ENCODE measurements around the gene SNPH.

Gene SNPH

GRCh38 chr20:1325173-1326030, 59.3 kb downstream of the SNPH start:
- no peak overlapping the region for H3K4me3 Mint-ChIP-seq
- H3K27me3 Mint-ChIP-seq: no peaks in the 10 kb centered on the region
- H3K4me1 Mint-ChIP-seq (ENCODE audit: low read depth): peaks cover 29% of the 10 kb centered on the region
- H3K27ac Mint-ChIP-seq: no peak overlapping the region
- peaks cover 12% of the 10 kb centered on the region for H3K36me3 Mint-ChIP-seq (ENCODE audit: low read depth)
- intact Hi-C loops (cut with micrococcal nuclease): loop anchor here (1.0 to 2.0 kb wide), 2 partner anchors 51 to 68 kb away; partner anchors contain the start of gene FKBP1A
- peaks cover 11% of the 10 kb centered on the region for H3K9me3 Mint-ChIP-seq

- intact Hi-C loops (cut with micrococcal nuclease): no loop called here
- H3K27me3 Mint-ChIP-seq: no peaks in the 10 kb centered on the region
- H3K27ac Mint-ChIP-seq: no peak overlapping the region
- no peak overlapping the region for H3K4me3 Mint-ChIP-seq
- peaks cover 2% of the 10 kb centered on the region for H3K9me3 Mint-ChIP-seq
- H3K36me3 Mint-ChIP-seq (ENCODE audit: low read depth): peaks cover 20% of the 10 kb centered on the region
- peaks cover 32% of the 10 kb centered on the region for H3K4me1 Mint-ChIP-seq (ENCODE audit: low read depth)
Measured at GRCh38 chr20:1326031-1326930, 60.2 kb downstream of the SNPH start.

GRCh38 chr20:1327241-1327653, 61.2 kb downstream of the SNPH start:
- Mint-ChIP-seq H3K27ac (no peak overlapping the region), H3K4me3 (no peak overlapping the region), H3K27me3 (no peaks in the 10 kb centered on the region), H3K4me1 (ENCODE audit: low read depth) (peaks cover 27% of the 10 kb centered on the region), H3K9me3 (no peaks in the 10 kb centered on the region), H3K36me3 (ENCODE audit: low read depth) (peaks cover 30% of the 10 kb centered on the region)
- intact Hi-C loops (cut with micrococcal nuclease): no loop called here

GRCh38 chr20:1327827-1328679, 62.0 kb downstream of the SNPH start:
- Mint-ChIP-seq H3K27me3 (no peaks in the 10 kb centered on the region), H3K27ac (no peak overlapping the region), H3K9me3 (no peaks in the 10 kb centered on the region), H3K4me3 (no peak overlapping the region), H3K36me3 (ENCODE audit: low read depth) (peaks cover 31% of the 10 kb centered on the region), H3K4me1 (ENCODE audit: low read depth) (peaks cover 28% of the 10 kb centered on the region)
- intact Hi-C loops (cut with micrococcal nuclease): no loop called here

GRCh38 chr20:1328680-1329330, 62.7 kb downstream of the SNPH start, which contains the start of gene SDCBP2:
Gene SDCBP2 (minus strand): TSS chr20:1329139. CDS start chr20:1320416, 8,723 bp downstream.
- Mint-ChIP-seq H3K4me1 (ENCODE audit: low read depth) (peaks cover 34% of the 10 kb centered on the region), H3K4me3 (no peak within 1 kb of the TSS), H3K27me3 (no peaks in the 10 kb centered on the region), H3K36me3 (ENCODE audit: low read depth) (peaks cover 36% of the 10 kb centered on the region), H3K27ac (no peak within 1 kb of the TSS), H3K9me3 (no peaks in the 10 kb centered on the region)
- intact Hi-C loops (cut with micrococcal nuclease): no loop called here

GRCh38 chr20:1330075-1330830, 64.2 kb downstream of the SNPH start:
- Mint-ChIP-seq H3K27ac (no peak overlapping the region), H3K4me3 (no peak overlapping the region), H3K9me3 (no peaks in the 10 kb centered on the region), H3K36me3 (ENCODE audit: low read depth) (peaks cover 43% of the 10 kb centered on the region), H3K27me3 (no peaks in the 10 kb centered on the region), H3K4me1 (ENCODE audit: low read depth) (peaks cover 48% of the 10 kb centered on the region)
- intact Hi-C loops (cut with micrococcal nuclease): no loop called here

GRCh38 chr20:1331101-1331500, 65.0 kb downstream of the SNPH start:
- no peak overlapping the region for H3K4me3 Mint-ChIP-seq
- H3K4me1 Mint-ChIP-seq (ENCODE audit: low read depth): peaks cover 55% of the 10 kb centered on the region
- peaks cover 43% of the 10 kb centered on the region for H3K36me3 Mint-ChIP-seq (ENCODE audit: low read depth)
- H3K27ac Mint-ChIP-seq: no peak overlapping the region
- H3K27me3 Mint-ChIP-seq: no peaks in the 10 kb centered on the region
- no peaks in the 10 kb centered on the region for H3K9me3 Mint-ChIP-seq
- intact Hi-C loops (cut with micrococcal nuclease): no loop called here

- Mint-ChIP-seq H3K27me3 (peaks cover 2% of the 10 kb centered on the region), H3K4me1 (ENCODE audit: low read depth) (peaks cover 64% of the 10 kb centered on the region), H3K4me3 (no peak overlapping the region), H3K27ac (no peak overlapping the region), H3K36me3 (ENCODE audit: low read depth) (peaks cover 43% of the 10 kb centered on the region), H3K9me3 (no peaks in the 10 kb centered on the region)
- intact Hi-C loops (cut with micrococcal nuclease): no loop called here
Measured at GRCh38 chr20:1331801-1332453, 65.8 kb downstream of the SNPH start.

GRCh38 chr20:1332749-1333300, 66.7 kb downstream of the SNPH start:
- H3K4me3 Mint-ChIP-seq: no peak overlapping the region
- peaks cover 73% of the 10 kb centered on the region for H3K4me1 Mint-ChIP-seq (ENCODE audit: low read depth)
- peaks cover 8% of the 10 kb centered on the region for H3K27me3 Mint-ChIP-seq
- intact Hi-C loops (cut with micrococcal nuclease): no loop called here
- H3K27ac Mint-ChIP-seq: no peak overlapping the region
- H3K36me3 Mint-ChIP-seq (ENCODE audit: low read depth): peaks cover 43% of the 10 kb centered on the region
- H3K9me3 Mint-ChIP-seq: no peaks in the 10 kb centered on the region

- Mint-ChIP-seq H3K36me3 (ENCODE audit: low read depth) (peaks cover 43% of the 10 kb centered on the region), H3K27me3 (peaks cover 8% of the 10 kb centered on the region), H3K9me3 (no peaks in the 10 kb centered on the region), H3K4me1 (ENCODE audit: low read depth) (peaks cover 80% of the 10 kb centered on the region), H3K4me3 (no peak overlapping the region), H3K27ac (no peak overlapping the region)
- intact Hi-C loops (cut with micrococcal nuclease): no loop called here
Measured at GRCh38 chr20:1333462-1334369, 67.6 kb downstream of the SNPH start.

- H3K27me3 Mint-ChIP-seq: peaks cover 8% of the 10 kb centered on the region
- intact Hi-C loops (cut with micrococcal nuclease): no loop called here
- H3K4me1 Mint-ChIP-seq (ENCODE audit: low read depth): peaks cover 78% of the 10 kb centered on the region
- H3K27ac Mint-ChIP-seq: no peak overlapping the region
- H3K36me3 Mint-ChIP-seq (ENCODE audit: low read depth): peaks cover 42% of the 10 kb centered on the region
- H3K9me3 Mint-ChIP-seq: no peaks in the 10 kb centered on the region
- no peak overlapping the region for H3K4me3 Mint-ChIP-seq
Measured at GRCh38 chr20:1334370-1334731, 68.3 kb downstream of the SNPH start.
